A673 (cell line): ENCODE results near the gene EGFR. TPM values are rescaled to one million over a fixed set of nuclear protein-coding genes. Genes with fewer than 3 reads are reported as not detected.

Experiments used
- BruUV-seq: library from RNA; stranded (reverse); fragments of 400-500 nt; replicated peaks from 2 replicates; lab custom pipeline; 2021; lab: Mats Ljungman, UMichigan
- CTCF ChIA-PET: fragments of 300-600 bp; sonication (Branson Sonifier 250); formaldehyde crosslinking; loops from one replicate; lab custom pipeline; 2022; ENCODE audit warnings: antibody characterized with exemption; lab: Charles Lee
- POLR2A ChIA-PET: fragments of 300-600 bp; sonication (Branson Sonifier 250); formaldehyde crosslinking; loops from one replicate; lab custom pipeline; 2022; ENCODE audit warnings: antibody characterized with exemption; ENCODE audit not compliant: low non-redundant PET; lab: Charles Lee
- DNase-seq: peaks from one replicate; pipeline ENCODE4 v3.0.0-alpha.2; 2015; ENCODE audit warnings: low spot score
- H3K27ac ChIP-seq: fragments of 200-600 bp; sonication (generic); 2 replicates; pipeline ENCODE4 v1.5.1; 2016; ENCODE audit warnings: mixed run types, low read depth, mild to moderate bottlenecking, mixed read lengths, antibody characterized with exemption, low read length; ENCODE audit not compliant: poor library complexity, severe bottlenecking
- H3K27me3 ChIP-seq: fragments of 200-600 bp; sonication (generic); replicated peaks from 2 replicates; pipeline ENCODE4 v1.6.1; 2017; ENCODE audit warnings: mixed run types, low read depth, mild to moderate bottlenecking, mixed read lengths, antibody characterized with exemption, low read length; ENCODE audit not compliant: insufficient read depth, poor library complexity
- H3K36me3 ChIP-seq: fragments of 200-600 bp; sonication (generic); 2 replicates; pipeline ENCODE4 v1.6.1; 2016; ENCODE audit warnings: mixed run types, mild to moderate bottlenecking, mixed read lengths, antibody characterized with exemption, low read length; ENCODE audit not compliant: insufficient read depth, poor library complexity, severe bottlenecking
- H3K4me1 ChIP-seq: fragments of 200-600 bp; sonication (generic); 2 replicates; pipeline ENCODE4 v1.6.1; 2017; ENCODE audit warnings: mixed run types, mild to moderate bottlenecking, mixed read lengths, antibody characterized with exemption, low read length; ENCODE audit not compliant: insufficient read depth, poor library complexity, severe bottlenecking
- H3K4me3 ChIP-seq: fragments of 200-600 bp; sonication (generic); 2 replicates; pipeline ENCODE4 v1.5.1; 2016; ENCODE audit warnings: low read depth, mixed run types, mild to moderate bottlenecking, mixed read lengths, low read length; ENCODE audit not compliant: poor library complexity, severe bottlenecking
- H3K9me3 ChIP-seq: fragments of 200-600 bp; sonication (generic); 2 replicates; pipeline ENCODE4 v1.6.1; 2016; ENCODE audit warnings: mixed run types, low read depth, mild to moderate bottlenecking, mixed read lengths, antibody characterized with exemption, low read length; ENCODE audit not compliant: poor library complexity, severe bottlenecking
- EZH2 ChIP-seq: fragments of 200-600 bp; sonication (generic); IDR thresholded peaks from 2 replicates; pipeline ENCODE4 v1.6.1; 2017; ENCODE audit warnings: borderline replicate concordance, low read depth, mild to moderate bottlenecking, mixed read lengths, antibody characterized with exemption, low read length; ENCODE audit not compliant: poor library complexity, severe bottlenecking
- intact Hi-C: fragments of 100-400 bp; cut with micrococcal nuclease; formaldehyde crosslinking; loops from one replicate; pipeline ENCODE4 v1.10.0; 2022; ENCODE audit not compliant: unreplicated experiment
- total RNA-seq: library from RNA; stranded (reverse); gene quantifications from 2 replicates; pipeline ENCODE4 v1.2.3, GENCODE V29; 2021
- TF ChIP-seq, protein P1 (sequence below): fragments of 300-800, 200-600 bp; sonication (generic); conservative IDR thresholded peaks from 2 replicates; pipeline ENCODE4 v1.5.1; 2017; ENCODE audit warnings: low read depth, mild to moderate bottlenecking, antibody characterized with exemption, low read length, moderate library complexity, mixed read lengths

EGFR gene
- total RNA-seq, 1 experiment from 2014 or later, result 0.84 TPM

GRCh38 chr7:55072251-55072650 lies 53.4 kb downstream of the EGFR start:
- no peak overlapping the region for H3K4me3 ChIP-seq
- DNase-seq, result no peak
- intact Hi-C loops, result no loop called here
- CTCF ChIA-PET, result no interaction called here
- no TSS peak for BruUV-seq
- no peaks in the 10 kb centered on the region for H3K27me3 ChIP-seq
- no peaks in the 10 kb centered on the region for H3K4me1 ChIP-seq
- no peak overlapping the region for H3K27ac ChIP-seq
- POLR2A ChIA-PET, result no interaction called here
- no peaks in the 10 kb centered on the region for H3K9me3 ChIP-seq
- no peaks in the 10 kb centered on the region for H3K36me3 ChIP-seq
- no peak for TF ChIP-seq EZH2
- TF ChIP-seq, protein P1, sequence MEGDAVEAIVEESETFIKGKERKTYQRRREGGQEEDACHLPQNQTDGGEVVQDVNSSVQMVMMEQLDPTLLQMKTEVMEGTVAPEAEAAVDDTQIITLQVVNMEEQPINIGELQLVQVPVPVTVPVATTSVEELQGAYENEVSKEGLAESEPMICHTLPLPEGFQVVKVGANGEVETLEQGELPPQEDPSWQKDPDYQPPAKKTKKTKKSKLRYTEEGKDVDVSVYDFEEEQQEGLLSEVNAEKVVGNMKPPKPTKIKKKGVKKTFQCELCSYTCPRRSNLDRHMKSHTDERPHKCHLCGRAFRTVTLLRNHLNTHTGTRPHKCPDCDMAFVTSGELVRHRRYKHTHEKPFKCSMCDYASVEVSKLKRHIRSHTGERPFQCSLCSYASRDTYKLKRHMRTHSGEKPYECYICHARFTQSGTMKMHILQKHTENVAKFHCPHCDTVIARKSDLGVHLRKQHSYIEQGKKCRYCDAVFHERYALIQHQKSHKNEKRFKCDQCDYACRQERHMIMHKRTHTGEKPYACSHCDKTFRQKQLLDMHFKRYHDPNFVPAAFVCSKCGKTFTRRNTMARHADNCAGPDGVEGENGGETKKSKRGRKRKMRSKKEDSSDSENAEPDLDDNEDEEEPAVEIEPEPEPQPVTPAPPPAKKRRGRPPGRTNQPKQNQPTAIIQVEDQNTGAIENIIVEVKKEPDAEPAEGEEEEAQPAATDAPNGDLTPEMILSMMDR, result no peak

DNA sequence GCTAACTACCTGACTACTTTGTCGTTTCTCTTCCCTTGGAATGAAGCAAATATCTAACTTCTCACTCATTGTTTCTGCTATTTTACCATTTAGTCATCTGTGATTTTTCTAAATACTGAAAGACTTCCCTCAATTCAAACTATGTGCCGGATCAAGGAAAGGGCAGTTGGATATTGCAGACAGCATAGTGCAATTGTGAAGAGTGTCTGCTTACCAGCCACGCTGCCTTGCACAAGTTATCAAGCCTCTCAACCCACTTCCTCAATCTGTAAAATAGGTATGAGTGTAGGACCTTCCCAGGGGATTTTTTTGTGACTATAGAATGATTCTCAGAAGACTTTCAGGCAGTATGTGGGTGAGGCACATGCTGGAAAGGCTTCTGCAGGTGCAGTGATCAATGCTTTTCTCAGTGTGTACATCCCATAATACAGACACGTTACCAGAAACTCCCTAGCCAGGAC lies 54.3 kb downstream of the EGFR start:
- Histone ChIP-seq H3K4me3 (no peak overlapping the region), H3K27me3 (no peaks in the 10 kb centered on the region), H3K9me3 (no peaks in the 10 kb centered on the region), H3K4me1 (no peaks in the 10 kb centered on the region), H3K36me3 (no peaks in the 10 kb centered on the region), H3K27ac (no peak overlapping the region)
- DNase-seq, result no peak
- BruUV-seq, result no TSS peak
- TF ChIP-seq, protein P1, result no peak
- no peak for TF ChIP-seq EZH2
- ChIA-PET CTCF (no interaction called here), POLR2A (no interaction called here)
- intact Hi-C loops, result no loop called here

DNA sequence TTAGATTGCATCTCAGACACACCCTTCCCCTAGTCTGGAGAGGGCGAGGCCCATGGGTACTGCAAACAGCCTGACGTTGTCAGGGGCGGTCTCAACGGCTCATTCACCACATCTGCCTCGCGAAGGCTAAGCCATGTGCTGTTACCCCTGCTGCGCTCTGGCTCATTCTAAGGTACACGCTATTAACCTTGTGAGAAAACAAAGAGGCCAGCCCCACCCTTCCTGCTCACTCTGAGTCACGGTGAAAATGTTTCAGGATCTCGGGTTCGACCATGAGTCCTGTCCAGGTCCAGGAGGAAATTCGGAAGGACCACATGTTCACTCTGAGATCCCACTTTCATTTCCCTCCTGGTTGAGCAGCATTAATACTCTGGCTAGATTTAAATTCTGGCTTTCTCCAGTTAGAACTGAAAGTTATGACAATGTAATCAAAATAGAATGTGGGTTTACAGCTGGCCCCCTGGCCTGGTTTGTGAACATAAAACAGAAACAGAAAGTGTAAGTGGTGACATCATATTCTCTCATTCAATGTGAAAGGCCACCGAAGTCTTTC lies 55.2 kb downstream of the EGFR start:
- H3K27ac ChIP-seq, result no peak overlapping the region
- intact Hi-C loops, result no loop called here

More for the DNA sequence above, 55.2 kb downstream of the EGFR start:
- Histone ChIP-seq H3K4me1 (no peaks in the 10 kb centered on the region), H3K36me3 (no peaks in the 10 kb centered on the region), H3K4me3 (no peak overlapping the region), H3K27me3 (no peaks in the 10 kb centered on the region), H3K9me3 (no peaks in the 10 kb centered on the region)
- DNase-seq, result no peak
- TF ChIP-seq, protein P1, result no peak
- TF ChIP-seq EZH2, result no peak
- POLR2A ChIA-PET, result no interaction called here
- CTCF ChIA-PET, result no interaction called here
- BruUV-seq, result no TSS peak
